Tibial nerve (tissue), 4 donors: ENCODE measurements around the gene EGLN2.

Experiments
- CTCF ChIP-seq, 5 experiments: fragments of 200-600 bp in 3 of 5; fragments of 450-650 bp in 2 of 5; sonication (generic) in 3 of 5; IDR thresholded peaks; one replicate each; pipeline ENCODE4 v1.5.1; 2016 to 2019; ENCODE audit warnings: antibody characterized with exemption in 5 of 5, mild to moderate bottlenecking in 3 of 5, moderate library complexity in 2 of 5
- EP300 ChIP-seq, 2 donors: sonication (generic); formaldehyde crosslinking; IDR thresholded peaks; one replicate each; pipeline ENCODE4 v1.6.1; 2017; ENCODE audit warnings: antibody characterized with exemption in 2 of 2, mild to moderate bottlenecking in 1 of 2
- POLR2A ChIP-seq, 2 donors: fragments of 450-650 bp; IDR thresholded peaks; one replicate each; pipeline ENCODE4 v1.6.1; 2017; ENCODE audit warnings: antibody characterized with exemption in 2 of 2, mild to moderate bottlenecking in 2 of 2, moderate library complexity in 2 of 2

DNA sequence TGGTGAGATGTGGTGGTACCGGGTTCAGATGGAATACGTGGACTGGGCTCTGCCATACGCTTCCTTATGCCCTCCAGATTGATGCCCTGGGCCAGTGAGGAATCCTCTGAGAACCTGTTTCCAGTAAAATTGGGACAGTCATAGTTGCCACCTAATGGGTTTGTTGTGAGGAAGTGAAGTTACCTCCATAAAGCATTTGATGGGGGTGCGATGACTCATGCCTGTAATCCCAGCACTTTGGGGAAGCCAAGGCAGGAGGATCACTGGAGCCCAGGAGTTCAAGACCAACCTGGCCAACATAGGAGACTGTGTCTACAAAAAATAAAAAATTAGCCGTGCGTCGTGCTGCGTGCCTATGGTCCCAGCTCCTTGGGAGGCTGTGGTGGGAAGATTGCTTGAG, 43.2 kb upstream of the EGLN2 start:
- no peak for TF ChIP-seq CTCF (IDR thresholded peaks at IDR 0.05)
- no peak for TF ChIP-seq POLR2A (IDR thresholded peaks at IDR 0.05)
- TF ChIP-seq EP300 (IDR thresholded peaks at IDR 0.05), result no peak
